HG02938 (cell line): ENCODE results near the gene NXPH4.
A peak's percentile ranks its signal among the peaks of the same experiment; 100 is the strongest.

Experiments used
- ATAC-seq: cut with Tn5 transposase; IDR thresholded peaks from one replicate; pipeline ENCODE4 v1.9.1; 2021; ENCODE audit warnings: mild to moderate bottlenecking, moderate library complexity; ENCODE audit not compliant: unreplicated experiment

The NXPH4 gene

GRCh38 chr12:57216014-57216911 is at the start of gene NXPH4:
NXPH4 (plus strand) TSS chr12:57216794; CDS start chr12:57216970, 176 bp downstream.
- ATAC-seq, result no peak

GRCh38 chr12:57166971-57167371 is 49.6 kb upstream of the NXPH4 start:
- ATAC-seq, result no peak

DNA sequence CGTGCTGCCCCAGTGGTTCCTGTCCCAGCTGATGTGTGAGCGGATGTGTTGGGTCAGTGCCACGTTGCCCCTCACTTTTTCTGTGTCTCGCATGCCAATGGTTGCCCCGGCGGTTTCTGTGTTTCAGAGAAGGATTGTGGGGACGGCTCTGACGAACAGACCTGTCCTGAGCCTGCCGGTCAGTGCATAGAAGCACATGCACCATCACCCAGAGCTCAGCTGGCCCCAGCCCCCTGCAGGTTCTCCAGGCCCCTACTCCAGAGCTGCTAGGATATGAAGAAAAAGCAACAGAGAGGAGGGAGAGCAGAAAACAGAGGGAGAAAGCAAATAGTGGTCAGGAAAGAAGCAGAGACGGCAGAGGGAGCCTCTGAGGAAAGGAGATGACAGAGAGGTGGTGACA is 48.5 kb upstream of the NXPH4 start:
- no peak for ATAC-seq

GRCh38 chr12:57169046-57169795 is 47.4 kb upstream of the NXPH4 start:
- no peak for ATAC-seq

DNA sequence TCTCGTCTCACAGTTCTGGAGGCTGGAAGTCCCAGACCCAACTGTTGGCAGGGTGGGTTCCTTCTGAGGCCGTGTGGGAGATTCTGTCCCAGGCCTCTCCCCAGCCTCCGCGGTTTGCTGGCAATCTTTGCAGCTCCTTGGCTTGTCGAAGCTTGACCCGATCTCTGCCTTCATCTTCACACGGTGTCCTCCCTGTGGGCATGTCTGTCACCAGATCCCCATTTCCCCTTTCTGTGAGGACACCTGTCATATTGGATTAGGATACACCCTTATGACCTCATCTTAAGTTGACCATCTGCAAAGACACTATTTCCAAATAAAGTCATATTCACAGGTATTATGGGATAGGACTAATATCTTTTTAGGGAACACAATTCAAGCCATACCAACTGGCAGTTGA is 46.6 kb upstream of the NXPH4 start:
- ATAC-seq, result no peak

DNA sequence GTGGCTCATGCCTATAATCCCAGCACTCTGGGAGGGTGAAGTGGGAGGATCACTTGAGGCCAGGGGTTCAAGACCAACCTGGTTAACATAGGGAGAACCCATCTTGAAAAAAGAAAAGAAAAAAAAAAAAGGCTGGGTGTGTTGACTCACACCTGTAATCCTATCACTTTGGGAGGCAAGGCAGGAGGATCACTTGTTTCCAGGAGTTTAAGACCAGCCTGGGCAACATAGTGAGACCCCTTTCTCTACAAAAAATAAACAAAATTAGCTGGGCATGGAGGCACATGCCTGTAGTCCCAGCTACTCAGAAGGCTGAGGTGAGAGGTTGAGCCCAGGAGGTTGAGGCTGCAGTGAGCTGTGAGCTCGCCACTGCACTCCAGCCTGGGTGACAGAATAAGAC is 46.2 kb upstream of the NXPH4 start:
- no peak for ATAC-seq

- no peak for ATAC-seq
Measured at GRCh38 chr12:57170927-57171326, 45.7 kb upstream of the NXPH4 start.

DNA sequence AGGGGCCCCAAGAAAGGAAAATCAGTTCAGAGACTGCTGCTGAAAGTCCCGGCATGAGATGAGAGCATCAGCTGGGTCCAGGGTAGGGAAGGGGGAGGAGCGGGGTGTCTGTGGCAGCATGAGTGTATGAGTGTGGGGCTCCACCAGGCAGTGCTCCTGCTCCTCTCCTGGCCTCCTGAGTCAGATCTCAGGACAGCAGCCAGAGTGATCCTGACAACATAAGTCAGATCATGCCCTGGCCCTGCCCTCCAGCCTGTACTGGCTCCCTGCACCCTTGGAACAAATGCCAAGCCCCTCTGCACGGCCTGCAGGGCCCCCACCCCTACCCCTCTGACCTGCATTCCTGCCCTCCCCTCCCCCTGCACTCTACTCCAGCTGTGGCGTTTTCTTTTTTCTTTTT is 44.9 kb upstream of the NXPH4 start:
- ATAC-seq, result no peak

DNA sequence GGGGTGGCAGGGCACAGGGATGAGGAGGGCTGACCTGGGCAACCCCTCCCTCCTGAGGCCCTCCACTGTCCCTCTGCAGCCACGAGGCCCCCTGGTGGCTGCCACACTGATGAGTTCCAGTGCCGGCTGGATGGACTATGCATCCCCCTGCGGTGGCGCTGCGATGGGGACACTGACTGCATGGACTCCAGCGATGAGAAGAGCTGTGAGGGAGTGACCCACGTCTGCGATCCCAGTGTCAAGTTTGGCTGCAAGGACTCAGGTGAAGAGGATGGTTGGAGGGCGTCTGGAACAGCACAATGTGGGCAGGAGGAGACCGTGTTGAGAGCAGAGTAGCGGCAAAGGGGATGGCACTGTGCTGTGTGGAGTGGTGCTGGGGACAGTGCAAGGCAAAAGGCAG is 43.5 kb upstream of the NXPH4 start:
- no peak for ATAC-seq

DNA sequence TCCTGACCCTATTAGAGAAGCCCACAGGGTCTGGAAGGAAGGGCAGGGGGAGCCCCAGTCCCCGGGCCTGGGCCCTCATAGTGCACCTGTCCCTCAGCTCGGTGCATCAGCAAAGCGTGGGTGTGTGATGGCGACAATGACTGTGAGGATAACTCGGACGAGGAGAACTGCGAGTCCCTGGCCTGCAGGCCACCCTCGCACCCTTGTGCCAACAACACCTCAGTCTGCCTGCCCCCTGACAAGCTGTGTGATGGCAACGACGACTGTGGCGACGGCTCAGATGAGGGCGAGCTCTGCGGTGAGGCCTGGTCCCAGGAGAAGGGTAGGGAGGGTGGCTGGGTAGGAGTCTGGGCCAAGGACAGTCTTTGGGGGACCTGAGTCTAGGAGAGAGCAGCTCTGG is 42.9 kb upstream of the NXPH4 start:
- no peak for ATAC-seq

DNA sequence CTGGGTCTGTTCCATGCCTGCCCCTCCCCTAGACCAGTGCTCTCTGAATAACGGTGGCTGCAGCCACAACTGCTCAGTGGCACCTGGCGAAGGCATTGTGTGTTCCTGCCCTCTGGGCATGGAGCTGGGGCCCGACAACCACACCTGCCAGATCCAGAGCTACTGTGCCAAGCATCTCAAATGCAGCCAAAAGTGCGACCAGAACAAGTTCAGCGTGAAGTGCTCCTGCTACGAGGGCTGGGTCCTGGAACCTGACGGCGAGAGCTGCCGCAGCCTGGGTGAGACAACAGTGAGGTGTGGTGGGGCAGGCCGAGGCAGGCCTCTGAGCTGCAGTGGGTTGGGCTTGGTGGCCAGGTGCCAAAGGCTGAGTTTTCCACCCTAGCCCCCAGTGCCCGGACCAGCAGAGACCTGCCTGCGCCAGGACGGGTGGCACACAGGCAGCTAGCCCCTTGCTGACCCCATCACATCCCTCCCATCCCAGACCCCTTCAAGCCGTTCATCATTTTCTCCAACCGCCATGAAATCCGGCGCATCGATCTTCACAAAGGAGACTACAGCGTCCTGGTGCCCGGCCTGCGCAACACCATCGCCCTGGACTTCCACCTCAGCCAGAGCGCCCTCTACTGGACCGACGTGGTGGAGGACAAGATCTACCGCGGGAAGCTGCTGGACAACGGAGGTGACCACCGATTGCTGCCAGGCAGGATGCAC is 41.0 kb upstream of the NXPH4 start:
- no peak for ATAC-seq

DNA sequence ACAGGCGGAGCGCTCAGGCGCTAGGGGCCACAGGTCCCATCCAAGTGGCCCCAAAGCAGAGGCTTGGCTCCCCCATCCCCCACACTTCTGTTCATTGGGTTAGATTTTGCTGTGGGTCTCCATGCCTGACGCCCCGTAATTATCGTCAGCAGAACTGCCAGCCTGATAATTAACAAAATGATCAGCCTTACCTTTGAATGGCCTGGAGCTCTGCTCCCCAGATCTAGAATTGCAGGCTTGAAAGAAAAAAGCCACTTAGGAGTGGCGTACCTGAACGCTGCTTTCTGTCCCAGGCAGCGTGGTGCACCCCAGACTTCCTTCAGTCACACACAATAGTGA is 40.5 kb upstream of the NXPH4 start:
- no peak for ATAC-seq

DNA sequence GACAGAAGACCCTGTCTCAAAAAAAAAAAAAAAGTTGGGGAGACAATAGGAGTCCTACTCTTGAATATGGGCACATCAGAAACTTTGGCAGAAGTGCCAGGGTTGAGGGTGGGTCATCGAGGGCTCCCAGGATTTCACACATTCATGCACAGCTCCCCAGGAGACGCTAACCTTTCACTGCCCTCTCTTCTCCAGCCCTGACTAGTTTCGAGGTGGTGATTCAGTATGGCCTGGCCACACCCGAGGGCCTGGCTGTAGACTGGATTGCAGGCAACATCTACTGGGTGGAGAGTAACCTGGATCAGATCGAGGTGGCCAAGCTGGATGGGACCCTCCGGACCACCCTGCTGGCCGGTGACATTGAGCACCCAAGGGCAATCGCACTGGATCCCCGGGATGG is 39.7 kb upstream of the NXPH4 start:
- no peak for ATAC-seq

DNA sequence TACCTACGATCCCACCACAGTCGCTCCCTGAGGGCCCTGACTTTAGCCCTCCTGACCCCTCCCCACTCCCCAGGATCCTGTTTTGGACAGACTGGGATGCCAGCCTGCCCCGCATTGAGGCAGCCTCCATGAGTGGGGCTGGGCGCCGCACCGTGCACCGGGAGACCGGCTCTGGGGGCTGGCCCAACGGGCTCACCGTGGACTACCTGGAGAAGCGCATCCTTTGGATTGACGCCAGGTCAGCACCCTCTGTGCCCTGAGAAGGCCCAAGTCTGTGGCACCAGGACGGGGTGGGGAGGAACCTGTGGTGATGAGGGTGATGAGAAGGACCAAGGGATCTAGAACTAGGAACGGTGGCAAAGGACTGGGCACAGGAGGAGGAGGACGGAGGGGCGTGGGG is 39.2 kb upstream of the NXPH4 start:
- ATAC-seq, result no peak

DNA sequence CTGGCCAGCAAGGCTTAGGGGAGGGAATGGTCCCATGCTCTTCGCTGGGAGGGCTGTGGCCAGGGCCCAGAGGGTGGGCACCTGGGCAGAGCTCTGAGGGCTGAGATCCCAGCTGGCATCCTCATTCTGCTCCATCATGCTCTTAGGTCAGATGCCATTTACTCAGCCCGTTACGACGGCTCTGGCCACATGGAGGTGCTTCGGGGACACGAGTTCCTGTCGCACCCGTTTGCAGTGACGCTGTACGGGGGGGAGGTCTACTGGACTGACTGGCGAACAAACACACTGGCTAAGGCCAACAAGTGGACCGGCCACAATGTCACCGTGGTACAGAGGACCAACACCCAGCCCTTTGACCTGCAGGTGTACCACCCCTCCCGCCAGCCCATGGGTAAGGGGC is 38.4 kb upstream of the NXPH4 start:
- ATAC-seq, result no peak

DNA sequence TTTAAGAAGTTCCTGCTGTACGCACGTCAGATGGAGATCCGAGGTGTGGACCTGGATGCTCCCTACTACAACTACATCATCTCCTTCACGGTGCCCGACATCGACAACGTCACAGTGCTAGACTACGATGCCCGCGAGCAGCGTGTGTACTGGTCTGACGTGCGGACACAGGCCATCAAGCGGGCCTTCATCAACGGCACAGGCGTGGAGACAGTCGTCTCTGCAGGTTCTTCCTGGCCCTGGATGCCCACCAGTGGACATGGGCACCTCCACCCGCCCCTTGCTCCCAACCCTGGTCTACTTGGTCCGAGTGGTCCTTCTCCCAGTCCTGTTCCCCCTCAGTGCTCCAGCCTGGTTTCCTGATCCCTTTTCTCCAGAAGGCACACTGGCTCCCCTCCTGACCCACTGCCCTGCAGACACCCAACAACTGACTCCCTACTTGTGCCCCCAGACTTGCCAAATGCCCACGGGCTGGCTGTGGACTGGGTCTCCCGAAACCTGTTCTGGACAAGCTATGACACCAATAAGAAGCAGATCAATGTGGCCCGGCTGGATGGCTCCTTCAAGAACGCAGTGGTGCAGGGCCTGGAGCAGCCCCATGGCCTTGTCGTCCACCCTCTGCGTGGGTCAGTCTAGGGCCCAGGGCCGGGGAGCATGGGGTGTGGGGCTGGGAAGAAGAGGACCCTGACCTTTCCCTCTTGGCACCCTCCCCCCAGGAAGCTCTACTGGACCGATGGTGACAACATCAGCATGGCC is 37.1 kb upstream of the NXPH4 start:
- ATAC-seq, result no peak

- no peak for ATAC-seq
Measured at GRCh38 chr12:57180321-57180989, 36.1 kb upstream of the NXPH4 start.

DNA sequence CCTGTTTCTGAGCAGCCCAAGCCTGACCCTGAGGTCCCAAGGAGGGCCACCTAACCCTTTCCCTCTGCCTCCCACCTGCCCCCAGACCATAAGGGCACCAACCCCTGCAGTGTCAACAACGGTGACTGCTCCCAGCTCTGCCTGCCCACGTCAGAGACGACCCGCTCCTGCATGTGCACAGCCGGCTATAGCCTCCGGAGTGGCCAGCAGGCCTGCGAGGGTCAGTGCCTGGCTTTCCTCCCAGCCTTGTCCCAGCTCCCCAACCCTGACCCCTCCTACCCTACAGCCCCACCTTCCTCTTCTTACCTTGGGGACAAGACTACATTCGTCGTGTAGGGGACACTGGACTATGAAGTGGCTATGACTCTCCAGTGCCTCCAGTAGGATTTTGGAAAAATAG is 35.5 kb upstream of the NXPH4 start:
- ATAC-seq, result no peak

DNA sequence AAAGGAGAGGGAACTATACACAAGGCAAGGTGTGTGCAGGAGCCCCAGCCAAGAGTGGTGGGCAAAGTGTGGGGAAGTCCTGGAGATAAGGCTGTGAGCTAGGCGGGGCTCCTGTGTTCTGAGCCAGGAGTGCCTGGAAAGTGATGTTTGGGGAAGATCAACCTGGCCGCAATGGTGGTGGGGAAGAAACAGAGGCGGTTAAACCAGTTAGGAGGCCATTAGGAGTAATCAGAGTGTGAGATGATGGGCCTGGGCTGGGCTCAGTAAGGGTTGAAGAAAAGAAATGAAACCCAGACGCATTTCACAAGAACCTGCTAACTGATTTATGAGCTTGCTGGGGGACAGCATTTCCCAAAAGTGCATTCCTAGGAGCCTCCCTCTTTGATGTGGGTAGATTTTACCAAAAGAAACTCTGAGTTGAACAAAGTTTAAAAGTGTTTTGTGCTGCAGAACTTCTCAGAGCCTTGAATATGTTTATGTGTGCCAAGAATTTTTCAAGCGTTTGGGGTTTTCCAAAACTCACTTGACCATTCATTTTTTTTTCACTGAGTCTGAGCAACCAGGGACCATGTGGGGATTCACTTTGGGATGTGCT is 34.9 kb upstream of the NXPH4 start:
- ATAC-seq, result no peak

GRCh38 chr12:57182918-57183575 is 33.5 kb upstream of the NXPH4 start:
- peak; percentile 74 for ATAC-seq
